ENCODE data around the gene AASS.
"Not testable (repeated sequence)": the region's sequence is repeated elsewhere in the genome, so short reads cannot be mapped to it uniquely, and the experiment has no call there.

Gene AASS

DNA sequence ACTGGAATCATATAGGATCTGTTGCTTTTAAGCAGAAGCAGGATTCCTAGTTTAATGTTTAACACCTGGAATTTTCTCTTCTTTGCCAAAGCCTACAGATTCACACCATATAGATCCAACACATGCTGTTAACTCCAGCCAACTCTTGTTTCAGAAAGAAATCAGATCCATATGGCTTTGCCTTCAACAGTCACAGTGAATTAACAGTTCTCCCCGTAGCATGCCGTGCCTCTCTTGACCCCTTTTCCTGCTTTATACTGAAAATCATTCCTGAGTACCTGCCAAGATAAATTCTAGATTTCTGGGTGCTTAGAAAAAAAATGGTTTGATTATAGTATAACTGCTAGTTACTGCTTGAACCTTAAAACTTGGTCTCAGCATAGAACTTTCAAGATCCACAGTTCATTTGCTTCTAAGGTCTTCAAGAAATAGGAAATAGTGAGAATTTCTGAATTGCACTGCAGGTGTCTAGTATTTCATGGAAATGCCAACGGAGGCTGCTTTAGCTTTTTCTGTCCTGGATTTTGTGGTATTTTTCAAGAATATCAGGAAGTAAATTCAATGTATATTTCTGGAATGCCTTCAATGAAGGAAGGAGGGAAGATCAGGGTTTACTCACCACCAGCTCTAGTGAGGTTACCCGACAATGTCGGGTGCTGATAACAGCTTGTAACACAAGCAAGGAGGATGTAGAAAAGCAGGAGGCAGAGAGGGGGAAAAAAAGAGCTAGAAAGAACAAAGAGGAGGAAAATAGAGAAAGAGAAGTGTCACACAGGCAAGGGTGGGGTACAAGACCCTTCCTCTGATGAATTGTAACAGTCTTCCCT lies 6.6 kb downstream of the AASS start:
- peak; percentile 7 for DNase-seq (ENCODE audit: extremely low read depth, low read depth)
- TF ChIP-seq, protein P1, sequence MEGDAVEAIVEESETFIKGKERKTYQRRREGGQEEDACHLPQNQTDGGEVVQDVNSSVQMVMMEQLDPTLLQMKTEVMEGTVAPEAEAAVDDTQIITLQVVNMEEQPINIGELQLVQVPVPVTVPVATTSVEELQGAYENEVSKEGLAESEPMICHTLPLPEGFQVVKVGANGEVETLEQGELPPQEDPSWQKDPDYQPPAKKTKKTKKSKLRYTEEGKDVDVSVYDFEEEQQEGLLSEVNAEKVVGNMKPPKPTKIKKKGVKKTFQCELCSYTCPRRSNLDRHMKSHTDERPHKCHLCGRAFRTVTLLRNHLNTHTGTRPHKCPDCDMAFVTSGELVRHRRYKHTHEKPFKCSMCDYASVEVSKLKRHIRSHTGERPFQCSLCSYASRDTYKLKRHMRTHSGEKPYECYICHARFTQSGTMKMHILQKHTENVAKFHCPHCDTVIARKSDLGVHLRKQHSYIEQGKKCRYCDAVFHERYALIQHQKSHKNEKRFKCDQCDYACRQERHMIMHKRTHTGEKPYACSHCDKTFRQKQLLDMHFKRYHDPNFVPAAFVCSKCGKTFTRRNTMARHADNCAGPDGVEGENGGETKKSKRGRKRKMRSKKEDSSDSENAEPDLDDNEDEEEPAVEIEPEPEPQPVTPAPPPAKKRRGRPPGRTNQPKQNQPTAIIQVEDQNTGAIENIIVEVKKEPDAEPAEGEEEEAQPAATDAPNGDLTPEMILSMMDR (IDR thresholded peaks at IDR 0.05; ENCODE audit: low read depth, low read length) = no peak

GRCh38 chr7:122136639-122137245 lies 7.3 kb downstream of the AASS start:
- no peak for DNase-seq (ENCODE audit: extremely low read depth, low read depth)
- TF ChIP-seq, protein P1 (IDR thresholded peaks at IDR 0.05; ENCODE audit: low read depth, low read length) = no peak

- TF ChIP-seq, protein P1 (IDR thresholded peaks at IDR 0.05; ENCODE audit: low read depth, low read length) = no peak
- DNase-seq (ENCODE audit: extremely low read depth, low read depth) = no peak
Observed at GRCh38 chr7:122136078-122136477, 8.0 kb downstream of the AASS start.

GRCh38 chr7:122135275-122135674 lies 8.8 kb downstream of the AASS start:
- TF ChIP-seq, protein P1 (IDR thresholded peaks at IDR 0.05; ENCODE audit: low read depth, low read length) = no peak
- no peak for DNase-seq (ENCODE audit: extremely low read depth, low read depth)

GRCh38 chr7:122134793-122135192 lies 9.3 kb downstream of the AASS start:
- not testable (repeated sequence) for DNase-seq (ENCODE audit: extremely low read depth, low read depth)

DNA sequence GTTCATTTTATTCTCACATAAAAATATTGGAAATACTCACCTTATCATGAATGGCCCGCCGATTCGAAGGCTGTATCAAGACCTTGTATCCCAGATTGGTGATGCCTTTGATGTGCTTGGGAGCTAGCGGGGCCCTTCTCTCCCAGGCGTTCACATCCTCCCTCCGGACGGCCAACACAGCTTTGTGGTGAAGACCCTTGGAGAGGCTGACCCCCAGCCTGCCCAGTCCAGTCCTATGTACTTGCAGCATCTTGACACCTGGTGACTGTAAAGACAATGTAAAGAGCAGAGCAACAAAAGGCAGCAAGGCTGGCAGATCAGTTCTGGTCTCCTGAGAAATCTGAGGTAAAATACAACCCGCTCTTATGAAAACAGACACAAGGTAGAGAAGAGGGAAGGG lies 10.6 kb downstream of the AASS start:
- no peak for DNase-seq (ENCODE audit: extremely low read depth, low read depth)

GRCh38 chr7:122132341-122132740 lies 11.7 kb downstream of the AASS start:
- no peak for DNase-seq (ENCODE audit: extremely low read depth, low read depth)
- TF ChIP-seq, protein P1 (IDR thresholded peaks at IDR 0.05; ENCODE audit: low read depth, low read length) = no peak

More for the DNA sequence above, 10.6 kb downstream of the AASS start:
- TF ChIP-seq, protein P1 (IDR thresholded peaks at IDR 0.05; ENCODE audit: low read depth, low read length) = no peak

All from AG09319 (cell line).